HG02759 (cell line): Measurements from ENCODE around the gene LHCGR.

ENCODE experiments used
- ATAC-seq: cut with Tn5 transposase; IDR thresholded peaks from one replicate; pipeline ENCODE4 v1.9.1; 2021; ENCODE audit warnings: mild to moderate bottlenecking, moderate library complexity; ENCODE audit not compliant: unreplicated experiment

LHCGR gene

DNA sequence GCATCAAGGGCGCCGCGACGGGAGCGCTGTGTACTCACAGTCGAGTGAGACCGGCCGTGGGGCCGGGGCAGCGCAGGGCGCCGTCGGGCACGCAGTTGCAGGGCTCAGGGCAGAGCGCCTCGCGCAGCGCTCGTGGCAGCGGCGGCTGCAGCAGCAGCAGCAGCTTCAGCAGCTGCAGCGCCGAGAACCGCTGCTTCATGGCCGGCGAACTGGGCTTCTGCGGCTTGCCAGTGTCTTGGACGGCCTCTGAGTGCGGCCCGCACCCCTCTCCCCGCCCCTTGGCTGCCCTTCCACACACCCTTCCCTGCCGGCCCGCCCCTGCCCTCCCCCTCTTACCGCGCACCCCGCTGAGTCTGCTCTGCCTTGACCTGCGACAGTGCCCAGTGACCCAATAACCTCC lies at the start of gene LHCGR:
LHCGR (minus strand) TSS at position 252 of the 400 bp plus-strand sequence; CDS start at position 199, 53 bp downstream.
- ATAC-seq, result no peak

DNA sequence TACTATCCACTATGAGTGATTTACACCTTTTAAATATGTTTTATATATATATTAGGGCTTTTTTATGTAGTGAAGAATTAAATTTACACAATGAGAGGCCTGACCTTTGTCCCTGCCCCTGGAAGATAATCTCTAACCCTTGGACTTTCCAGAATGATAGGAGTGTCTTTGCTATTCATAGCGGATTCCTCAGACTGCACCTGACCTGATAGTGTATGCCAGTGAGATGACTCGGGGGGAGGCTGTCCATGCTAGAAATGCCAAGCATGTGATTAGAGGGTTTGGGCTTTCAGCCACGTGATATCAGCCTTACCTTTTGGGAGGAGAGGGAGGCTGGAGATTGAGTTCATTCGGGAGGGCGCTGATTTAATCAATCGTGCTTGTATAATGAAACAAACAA lies 44.1 kb upstream of the LHCGR start:
- ATAC-seq, result no peak

DNA sequence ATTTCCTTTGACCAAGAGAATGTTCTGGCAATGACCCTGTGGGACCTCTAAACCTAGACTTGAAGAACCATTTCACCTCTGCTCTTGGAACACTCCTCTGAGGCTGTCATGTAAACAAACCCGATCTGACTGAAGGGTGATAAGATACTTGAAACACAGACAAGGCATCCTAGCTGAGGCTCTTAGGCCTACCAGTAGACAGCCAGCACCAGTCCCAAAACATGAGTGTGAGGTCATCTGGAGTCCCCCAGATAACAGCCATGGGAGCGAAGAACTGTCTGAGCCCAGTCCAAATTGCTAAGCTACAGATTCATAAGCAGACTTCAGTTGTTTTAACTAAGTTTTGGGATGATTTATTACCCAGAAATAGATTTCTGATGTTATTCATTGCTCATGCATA lies 39.5 kb upstream of the LHCGR start:
- no peak for ATAC-seq

- no peak for ATAC-seq
Observed at GRCh38 chr2:48793671-48794070, 38.1 kb upstream of the LHCGR start.

DNA sequence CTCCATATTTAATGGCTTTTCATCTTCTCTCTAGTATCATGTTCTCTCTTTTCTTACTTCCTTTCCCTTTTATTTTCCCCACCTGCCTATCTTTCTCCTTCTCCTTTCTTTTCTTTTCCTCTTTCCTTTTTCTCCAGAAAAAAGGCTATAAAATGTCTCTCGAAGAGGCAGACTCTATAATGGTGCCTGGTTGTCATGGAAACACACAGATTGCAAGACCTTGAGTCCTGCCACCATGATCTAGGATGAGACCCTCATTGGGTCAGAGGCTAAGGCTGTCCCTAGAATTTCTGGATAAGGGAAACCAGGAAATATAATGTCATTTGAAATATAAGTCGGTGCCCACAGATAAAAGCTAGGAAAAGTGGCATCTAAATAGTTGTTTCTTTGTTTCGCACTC lies 36.5 kb upstream of the LHCGR start:
- no peak for ATAC-seq

DNA sequence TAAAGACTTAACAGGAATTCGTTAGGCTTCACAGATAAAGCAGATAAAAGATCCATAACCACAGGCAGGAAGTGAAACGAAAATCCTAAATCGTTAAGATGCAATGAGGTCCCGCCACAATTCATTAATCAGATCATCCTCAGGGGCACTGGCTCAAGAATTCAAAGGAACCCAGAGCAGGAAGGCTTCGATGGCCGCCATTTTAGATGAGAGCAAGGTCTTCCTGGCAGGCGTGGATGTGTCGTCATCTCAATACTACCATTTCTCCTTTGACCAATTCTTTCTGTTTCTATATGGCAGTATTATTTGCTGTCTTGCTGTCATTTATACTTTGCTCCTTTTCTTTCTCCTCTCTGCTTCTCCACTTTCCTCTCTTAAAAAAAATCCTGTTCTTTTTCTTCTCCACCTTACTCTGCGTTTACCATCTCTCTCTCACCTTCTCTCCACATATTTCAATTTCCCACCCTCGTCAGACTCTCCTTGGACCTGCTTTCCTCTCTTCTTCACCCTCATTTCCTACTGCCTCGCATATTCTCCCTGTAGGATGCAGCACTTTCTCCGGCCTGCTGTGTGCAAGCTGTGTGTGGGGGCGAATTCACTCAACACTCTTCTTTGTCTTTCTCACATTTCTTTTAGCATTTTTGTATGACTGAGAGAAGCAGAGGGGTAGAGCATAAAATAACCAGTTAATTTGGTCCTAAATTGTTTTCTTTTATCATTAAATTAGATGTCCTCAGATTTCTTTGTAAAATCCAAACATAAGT lies 35.1 kb upstream of the LHCGR start:
- no peak for ATAC-seq

DNA sequence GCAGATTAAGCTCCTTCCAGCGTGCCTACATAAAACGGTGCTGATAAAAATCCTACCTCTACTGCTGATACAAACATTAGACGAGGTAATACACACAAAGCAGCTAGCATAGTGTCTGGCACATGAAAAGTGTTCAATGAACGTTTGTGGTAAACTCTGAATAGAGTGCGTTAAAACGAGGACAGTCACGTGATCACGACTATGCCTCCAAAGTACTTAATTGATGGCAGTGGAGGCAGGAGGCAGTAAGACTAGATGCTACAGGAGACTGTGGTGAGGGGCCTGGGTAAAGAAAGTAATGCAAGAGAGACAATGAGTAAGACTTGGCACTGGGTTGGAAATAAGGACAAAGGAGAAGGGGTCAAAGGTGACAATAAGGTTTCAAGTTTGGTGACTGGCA lies 32.1 kb upstream of the LHCGR start:
- ATAC-seq, result no peak

GRCh38 chr2:48781366-48781765 lies 25.8 kb upstream of the LHCGR start:
- ATAC-seq, result no peak

DNA sequence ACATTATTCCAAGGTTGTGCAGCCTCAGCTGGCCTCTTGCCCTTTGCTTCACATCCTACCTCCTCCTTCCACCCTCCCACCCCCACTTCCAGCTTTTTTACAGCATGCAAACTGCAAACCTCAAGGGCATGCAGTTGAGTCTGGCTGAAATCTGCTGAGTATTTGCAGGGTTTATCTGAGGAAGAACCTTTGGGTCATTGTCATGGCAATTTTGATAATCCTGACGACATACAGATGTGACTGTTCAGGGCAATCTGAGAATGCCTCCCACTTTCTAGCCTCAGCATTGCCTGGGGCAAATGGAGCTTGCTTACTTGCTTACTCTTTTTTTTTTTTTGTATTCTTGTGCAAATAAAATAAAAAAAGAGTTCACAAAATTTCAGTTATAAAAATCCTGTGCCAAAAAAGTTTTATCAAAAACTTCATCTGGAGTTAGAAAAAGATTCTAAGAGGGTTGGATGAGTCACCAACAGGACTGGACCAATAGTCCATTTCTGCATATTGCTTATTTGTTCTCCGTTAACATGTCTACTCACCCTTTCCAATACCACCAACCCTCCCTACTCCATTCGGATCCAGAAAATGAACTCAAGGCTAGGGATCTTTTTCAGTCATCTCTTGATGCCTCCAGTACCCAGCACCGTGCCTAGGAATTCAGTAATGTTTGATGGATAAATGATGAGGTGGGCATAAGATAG lies 23.6 kb upstream of the LHCGR start:
- ATAC-seq, result no peak

GRCh38 chr2:48774251-48774650 lies 18.7 kb upstream of the LHCGR start:
- ATAC-seq, result no peak

DNA sequence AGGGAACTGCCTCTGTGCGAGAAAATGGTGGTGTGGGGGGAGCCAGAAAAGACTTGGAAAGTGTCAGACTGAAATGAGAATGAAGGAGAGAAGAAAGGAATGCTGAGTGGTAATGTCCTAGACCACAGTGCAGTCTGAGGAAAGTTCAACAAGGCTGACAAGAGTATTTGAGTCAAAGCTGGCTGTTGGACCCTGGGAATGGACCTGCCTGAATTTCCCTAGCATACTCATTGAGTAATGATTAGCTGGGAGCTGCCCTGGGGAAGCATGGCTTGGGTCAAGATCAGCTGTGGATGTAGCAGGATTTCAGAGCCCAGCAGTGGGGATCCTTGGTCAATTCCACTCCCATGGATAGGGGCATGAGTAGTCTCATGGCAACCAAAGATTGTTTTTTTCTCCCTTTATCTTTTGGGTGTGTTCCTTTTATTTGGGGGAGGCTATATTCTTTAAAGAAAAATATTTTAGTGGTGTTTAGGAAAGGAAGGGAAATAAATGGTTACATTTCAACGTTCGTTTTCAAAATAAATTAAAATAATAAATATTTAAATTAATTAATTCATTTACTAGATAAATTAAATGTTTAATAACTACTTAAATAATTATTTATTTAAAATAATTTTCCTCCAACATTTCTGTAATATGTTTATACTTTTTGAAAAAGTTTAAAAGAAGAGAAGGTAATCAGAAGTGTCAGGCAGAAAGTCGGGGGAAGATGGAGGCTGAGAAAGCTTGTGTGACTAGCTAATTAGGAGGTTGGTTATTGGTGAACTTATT lies 15.9 kb upstream of the LHCGR start:
- no peak for ATAC-seq

- no peak for ATAC-seq
Observed at GRCh38 chr2:48770181-48770580, 14.7 kb upstream of the LHCGR start.

- ATAC-seq, result no peak
Observed at GRCh38 chr2:48768669-48769068, 13.1 kb upstream of the LHCGR start.

- no peak for ATAC-seq
Observed at GRCh38 chr2:48767330-48767729, 11.8 kb upstream of the LHCGR start.

DNA sequence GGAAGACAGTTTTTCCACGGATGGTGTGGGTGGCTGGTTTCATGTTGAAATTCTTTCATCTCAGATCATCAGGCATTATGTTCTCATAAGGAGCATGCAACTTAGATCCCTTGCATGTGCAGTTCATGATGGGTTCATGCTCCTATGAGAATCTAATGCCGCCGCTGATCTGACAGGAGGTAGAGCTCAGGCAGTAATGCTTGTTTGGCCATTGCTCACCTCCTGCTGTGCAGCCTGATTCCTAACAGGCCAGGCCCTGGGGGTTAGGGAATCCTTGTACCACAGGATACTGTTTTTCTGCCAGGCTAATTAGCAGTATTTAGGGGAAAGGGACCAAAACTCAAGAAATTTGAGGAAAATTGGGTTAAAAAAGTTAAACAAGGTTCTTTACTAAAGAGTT lies 5.3 kb upstream of the LHCGR start:
- no peak for ATAC-seq

DNA sequence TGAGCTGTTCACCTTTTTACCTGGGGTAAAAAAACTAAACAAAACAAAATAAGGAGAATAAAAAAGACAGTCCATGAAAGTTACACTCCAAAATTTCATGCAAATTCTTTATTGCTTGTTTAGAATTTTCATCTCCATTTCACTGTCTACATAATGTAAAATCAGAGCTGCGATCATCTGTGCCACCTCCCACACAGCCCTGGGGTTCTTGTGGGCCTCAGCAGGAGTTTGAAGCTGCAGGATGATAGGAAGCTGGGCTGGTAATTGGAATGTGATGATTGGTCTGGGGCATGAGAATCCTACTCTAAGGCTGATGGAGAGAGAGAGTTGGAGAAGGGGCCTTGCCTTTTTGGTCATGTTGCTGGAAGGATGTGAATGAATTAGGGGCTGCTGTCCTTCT lies 4.2 kb upstream of the LHCGR start:
- no peak for ATAC-seq

DNA sequence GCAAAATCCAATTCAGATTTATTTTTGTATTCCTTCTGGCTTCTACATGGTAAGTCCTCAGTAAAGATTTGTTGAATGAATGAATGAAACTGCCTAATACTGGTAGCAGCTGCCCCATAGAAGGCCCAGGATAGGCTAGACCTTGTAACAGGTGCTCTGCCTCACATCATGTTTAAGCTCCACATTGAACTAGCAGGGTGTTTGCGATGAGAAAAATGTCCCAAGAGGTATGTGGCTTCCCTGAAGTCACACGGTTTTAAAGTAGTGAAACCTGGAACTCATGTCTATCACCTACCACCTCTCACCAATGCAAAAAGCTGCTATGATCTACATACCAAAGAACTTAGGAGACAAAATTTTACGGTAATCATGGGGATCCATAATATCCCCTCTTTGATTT lies 765 bp upstream of the LHCGR start:
- ATAC-seq, result peak; percentile 52

- no peak for ATAC-seq
Observed at GRCh38 chr2:48754874-48755273, 650 bp downstream of the LHCGR start.

DNA sequence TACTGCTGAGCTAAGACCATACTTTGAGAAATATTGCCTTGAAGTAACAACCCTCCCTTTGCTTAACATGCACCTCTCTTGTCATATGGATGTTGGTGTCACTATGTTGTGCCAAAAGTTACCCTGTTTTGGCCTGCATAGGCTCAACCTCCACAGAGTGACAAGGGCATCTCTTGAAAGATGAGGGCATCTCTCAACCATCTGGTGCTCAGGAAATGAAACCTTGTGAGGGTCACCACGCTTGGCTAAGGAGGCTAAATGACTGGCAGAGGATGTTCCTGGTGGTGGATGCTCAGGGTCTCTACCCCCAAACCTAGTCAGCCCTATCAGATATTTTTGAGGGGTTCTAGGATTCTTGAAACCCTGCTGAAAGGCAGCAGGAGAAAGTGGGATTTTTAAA lies 2.3 kb downstream of the LHCGR start:
- peak; percentile 45 for ATAC-seq

DNA sequence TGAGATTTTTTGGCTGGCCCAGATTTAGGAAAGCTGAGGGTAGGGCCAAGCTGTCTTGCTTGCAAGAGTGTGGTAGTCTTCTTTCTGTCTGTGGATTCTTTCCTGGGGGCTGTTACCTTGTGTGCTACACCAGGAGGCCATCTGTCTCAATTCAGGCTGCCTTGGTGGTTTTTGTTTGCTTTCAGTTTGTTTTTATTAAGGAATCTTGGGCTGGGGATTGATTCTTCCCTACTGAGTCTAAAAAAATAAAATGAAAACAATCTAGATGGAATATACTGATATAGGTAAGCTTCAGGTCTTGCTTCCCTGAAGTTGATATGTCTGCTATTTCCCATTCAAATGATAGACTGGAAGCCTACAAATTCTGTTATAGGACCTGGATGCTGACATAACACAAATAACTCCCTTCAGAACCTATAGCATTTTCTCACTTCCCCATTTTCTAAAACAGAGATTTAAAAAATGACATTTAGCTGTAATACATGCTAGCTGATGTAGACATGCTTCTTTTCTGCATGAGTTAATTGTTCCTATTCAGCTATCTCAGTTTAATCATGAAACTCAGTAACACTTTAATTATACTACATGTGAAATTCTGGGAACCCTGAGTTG lies 5.3 kb downstream of the LHCGR start:
- peak; percentile 46 for ATAC-seq
